OCI-LY1 (cell line): ENCODE measurements around the gene ABLIM1.

Experiments
- H2AFZ ChIP-seq: fragments of 200-600 bp; sonication (generic), shearing (Covaris generic); 2 replicates; pipeline ENCODE4 v1.6.0; 2014; ENCODE audit warnings: antibody characterized with exemption, mild to moderate bottlenecking, low read length
- H3F3A ChIP-seq: fragments of 200-600 bp; sonication (generic), shearing (Covaris generic); 2 replicates; pipeline ENCODE4 v1.6.0; 2014; ENCODE audit warnings: mild to moderate bottlenecking, antibody characterized with exemption, low read length, moderate library complexity; ENCODE audit not compliant: insufficient read depth
- H3K27ac ChIP-seq: fragments of 200-600 bp; sonication (generic); 2 replicates; pipeline ENCODE4 v1.5.1; 2014; ENCODE audit warnings: low read length, mixed run types, mild to moderate bottlenecking, low read depth; ENCODE audit not compliant: poor library complexity, severe bottlenecking
- H3K27me3 ChIP-seq: fragments of 200-600 bp; sonication (generic); 2 replicates; pipeline ENCODE4 v1.6.0; 2014; ENCODE audit warnings: antibody characterized with exemption, mild to moderate bottlenecking, low read length, moderate library complexity; ENCODE audit not compliant: insufficient read depth
- H3K36me3 ChIP-seq: fragments of 200-600 bp; sonication (generic); 2 replicates; pipeline ENCODE4 v1.6.1; 2014; ENCODE audit warnings: mild to moderate bottlenecking, antibody characterized with exemption, low read length, moderate library complexity, mixed read lengths; ENCODE audit not compliant: insufficient read depth
- H3K4me1 ChIP-seq: fragments of 200-600 bp; sonication (generic); 2 replicates; pipeline ENCODE4 v1.5.1; 2014; ENCODE audit warnings: mild to moderate bottlenecking, low read length, moderate library complexity; ENCODE audit not compliant: insufficient read depth, severe bottlenecking
- H3K4me2 ChIP-seq: fragments of 200-600 bp; sonication (generic), shearing (Covaris generic); 2 replicates; pipeline ENCODE4 v1.6.1; 2014; ENCODE audit warnings: low read length
- H3K4me3 ChIP-seq: fragments of 200-600 bp; sonication (generic); 2 replicates; pipeline ENCODE4 v1.5.1; 2014; ENCODE audit warnings: low read length, low read depth, mild to moderate bottlenecking, mixed read lengths; ENCODE audit not compliant: poor library complexity, severe bottlenecking
- H3K79me2 ChIP-seq: fragments of 200-600 bp; shearing (Covaris generic); 2 replicates; pipeline ENCODE4 v1.6.1; 2016; ENCODE audit warnings: mixed run types, low read length, mixed read lengths; ENCODE audit not compliant: insufficient read depth
- H3K9ac ChIP-seq: fragments of 200-600 bp; sonication (generic), shearing (Covaris generic); 2 replicates; pipeline ENCODE4 v1.6.1; 2014; ENCODE audit warnings: mild to moderate bottlenecking, low read length, mixed read lengths
- H3K9me2 ChIP-seq: fragments of 200-600 bp; sonication (generic), shearing (Covaris generic); 2 replicates; pipeline ENCODE4 v1.6.1; 2014; ENCODE audit warnings: low read depth, mild to moderate bottlenecking, low read length, mixed read lengths
- H3K9me3 ChIP-seq: fragments of 200-600 bp; shearing (Covaris generic); 2 replicates; pipeline ENCODE4 v1.6.1; 2014; ENCODE audit warnings: low read length, mixed read lengths
- H4K20me1 ChIP-seq: fragments of 200-600 bp; sonication (generic), shearing (Covaris generic); 2 replicates; pipeline ENCODE4 v1.6.0; 2016; ENCODE audit warnings: mild to moderate bottlenecking, low read length; ENCODE audit not compliant: insufficient read depth
- EZH2 ChIP-seq: fragments of 200-600 bp; sonication (generic), shearing (Covaris generic); IDR thresholded peaks from 2 replicates; pipeline ENCODE4 v1.8.0; 2017; ENCODE audit warnings: borderline replicate concordance, mixed run types, mild to moderate bottlenecking, antibody characterized with exemption, low read length, moderate library complexity, mixed read lengths
- TF ChIP-seq, protein P1 (sequence below): fragments of 200-600 bp; sonication (generic), shearing (Covaris generic); IDR thresholded peaks from 2 replicates; pipeline ENCODE4 v1.5.1; 2017; ENCODE audit warnings: mild to moderate bottlenecking, antibody characterized with exemption, low read length, moderate library complexity, mixed read lengths

Gene ABLIM1

DNA sequence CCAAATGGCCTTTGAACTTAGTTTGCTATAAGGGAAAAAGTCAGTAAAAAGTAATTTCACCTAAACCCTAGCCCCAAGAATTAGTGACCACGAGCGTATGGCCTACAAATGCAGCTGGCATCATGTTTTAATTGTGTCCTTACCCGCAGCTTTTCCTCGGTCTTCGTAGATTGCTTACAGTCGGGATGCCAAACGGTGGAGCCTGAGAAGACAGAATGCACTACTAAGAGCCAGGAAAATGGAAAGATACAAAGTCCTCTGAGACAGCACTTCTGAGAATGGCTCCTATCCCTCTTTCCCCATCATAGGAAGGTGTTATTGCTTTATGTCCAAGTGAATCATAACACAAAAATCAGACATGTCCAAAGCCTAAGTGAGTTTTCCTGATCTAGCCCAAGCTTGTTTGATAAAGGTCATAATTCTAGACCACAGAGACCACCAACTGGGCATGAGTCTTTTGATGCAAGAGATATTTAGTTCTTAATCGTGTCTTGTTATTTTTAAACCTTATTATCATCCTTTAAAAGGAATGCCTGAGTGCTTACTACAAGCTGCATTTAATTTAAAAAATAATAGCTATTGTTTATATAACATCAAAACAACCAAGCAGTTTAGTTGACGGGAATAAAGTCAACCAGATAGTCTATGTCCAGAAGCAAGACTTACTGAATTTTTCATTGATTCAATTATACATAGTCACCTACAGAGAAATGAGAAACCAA, 170.1 kb downstream of the ABLIM1 start:
- H3K36me3 ChIP-seq: peaks cover 49% of the 10 kb centered on the region
- no peaks in the 10 kb centered on the region for H4K20me1 ChIP-seq
- H3K79me2 ChIP-seq: no peaks in the 10 kb centered on the region
- H2AFZ ChIP-seq: no peak overlapping the region
- no peak overlapping the region for H3K4me2 ChIP-seq
- TF ChIP-seq, protein P1, sequence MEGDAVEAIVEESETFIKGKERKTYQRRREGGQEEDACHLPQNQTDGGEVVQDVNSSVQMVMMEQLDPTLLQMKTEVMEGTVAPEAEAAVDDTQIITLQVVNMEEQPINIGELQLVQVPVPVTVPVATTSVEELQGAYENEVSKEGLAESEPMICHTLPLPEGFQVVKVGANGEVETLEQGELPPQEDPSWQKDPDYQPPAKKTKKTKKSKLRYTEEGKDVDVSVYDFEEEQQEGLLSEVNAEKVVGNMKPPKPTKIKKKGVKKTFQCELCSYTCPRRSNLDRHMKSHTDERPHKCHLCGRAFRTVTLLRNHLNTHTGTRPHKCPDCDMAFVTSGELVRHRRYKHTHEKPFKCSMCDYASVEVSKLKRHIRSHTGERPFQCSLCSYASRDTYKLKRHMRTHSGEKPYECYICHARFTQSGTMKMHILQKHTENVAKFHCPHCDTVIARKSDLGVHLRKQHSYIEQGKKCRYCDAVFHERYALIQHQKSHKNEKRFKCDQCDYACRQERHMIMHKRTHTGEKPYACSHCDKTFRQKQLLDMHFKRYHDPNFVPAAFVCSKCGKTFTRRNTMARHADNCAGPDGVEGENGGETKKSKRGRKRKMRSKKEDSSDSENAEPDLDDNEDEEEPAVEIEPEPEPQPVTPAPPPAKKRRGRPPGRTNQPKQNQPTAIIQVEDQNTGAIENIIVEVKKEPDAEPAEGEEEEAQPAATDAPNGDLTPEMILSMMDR: no peak
- TF ChIP-seq EZH2: no peak
- peaks cover 46% of the 10 kb centered on the region for H3K4me1 ChIP-seq
- no peaks in the 10 kb centered on the region for H3F3A ChIP-seq
- no peak overlapping the region for H3K4me3 ChIP-seq
- H3K27me3 ChIP-seq: no peaks in the 10 kb centered on the region
- H3K9ac ChIP-seq: no peak overlapping the region
- peak overlapping the region; percentile 15 for H3K27ac ChIP-seq
- H3K9me2 ChIP-seq: no peaks in the 10 kb centered on the region
- no peaks in the 10 kb centered on the region for H3K9me3 ChIP-seq

GRCh38 chr10:114486938-114487814, 170.9 kb downstream of the ABLIM1 start:
- Histone ChIP-seq H3K4me3 (no peak overlapping the region), H3K27ac (peak overlapping the region; percentile 15), H4K20me1 (no peaks in the 10 kb centered on the region), H3K9me3 (no peaks in the 10 kb centered on the region), H3K9me2 (no peaks in the 10 kb centered on the region), H2AFZ (no peak overlapping the region), H3F3A (no peaks in the 10 kb centered on the region), H3K36me3 (peaks cover 55% of the 10 kb centered on the region), H3K79me2 (no peaks in the 10 kb centered on the region), H3K9ac (no peak overlapping the region), H3K27me3 (no peaks in the 10 kb centered on the region), H3K4me1 (peaks cover 38% of the 10 kb centered on the region), H3K4me2 (no peak overlapping the region)
- TF ChIP-seq, protein P1: peak; percentile 26; the same call in 1 of the 2 replicates
- TF ChIP-seq EZH2: no peak

DNA sequence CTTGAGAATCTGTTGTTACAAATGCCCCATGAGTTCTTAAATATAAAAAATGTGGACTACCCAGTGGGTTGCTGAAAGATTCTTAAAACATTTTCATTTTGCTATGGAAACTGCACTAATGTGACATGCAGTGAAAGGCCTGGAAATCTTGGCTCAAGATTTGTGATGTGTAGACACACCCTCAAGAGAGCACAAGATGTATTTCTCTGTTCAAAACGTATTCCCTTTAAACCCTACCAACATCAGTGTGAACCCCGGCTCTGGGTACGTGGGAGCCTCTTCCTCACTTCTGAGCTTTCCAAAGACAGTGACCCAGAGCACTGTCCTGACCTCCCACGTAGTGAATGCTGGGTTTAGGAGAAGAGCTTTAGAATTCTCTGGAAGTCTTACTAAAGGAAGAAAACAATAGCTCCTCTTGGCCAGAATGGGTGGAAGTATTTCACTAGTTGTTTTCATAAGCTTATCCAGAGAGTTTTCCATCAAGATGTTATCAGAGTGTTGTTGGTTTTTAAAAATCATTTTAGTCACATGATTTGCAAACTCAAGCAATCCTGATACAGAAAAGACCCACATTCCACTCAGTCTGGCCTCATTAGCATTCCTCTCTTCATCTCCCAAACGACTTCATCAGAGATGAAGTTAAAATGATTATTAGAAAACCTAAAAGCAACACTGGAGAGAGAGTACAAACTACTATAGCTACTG, 172.2 kb downstream of the ABLIM1 start:
- no peak for TF ChIP-seq EZH2
- TF ChIP-seq, protein P1: no peak
- Histone ChIP-seq H3K27me3 (no peaks in the 10 kb centered on the region), H3F3A (no peaks in the 10 kb centered on the region), H3K4me1 (peaks cover 27% of the 10 kb centered on the region), H4K20me1 (no peaks in the 10 kb centered on the region), H3K4me3 (no peak overlapping the region), H2AFZ (no peak overlapping the region), H3K79me2 (no peaks in the 10 kb centered on the region), H3K27ac (no peak overlapping the region), H3K9ac (no peak overlapping the region), H3K9me3 (no peaks in the 10 kb centered on the region), H3K9me2 (no peaks in the 10 kb centered on the region), H3K4me2 (no peak overlapping the region), H3K36me3 (peaks cover 60% of the 10 kb centered on the region)
